Measurements from ENCODE around the gene SNAPC4. TPM values are rescaled to one million over a fixed set of nuclear protein-coding genes. Genes with fewer than 3 reads are reported as not detected.

The SNAPC4 gene
- total and polyA plus RNA-seq, 9 of the 15 experiments (the other 6 are each of a cell fraction or from before 2014, with no cell fraction given) = 0.21 to 21.8 (median 8.8) TPM

GRCh38 chr9:136378170-136379002 is 21.6 kb downstream of the SNAPC4 start:
- no peak overlapping the region for H3K4me3 ChIP-seq
- in situ Hi-C loops (cut with MboI) = no loop called here
- peaks cover 93% of the 10 kb centered on the region; the same call in 2 of the 3 replicates for H3K36me3 ChIP-seq (ENCODE audit: control insufficient read depth, insufficient read depth, low read length)
- no peaks in the 10 kb centered on the region for H4K20me1 ChIP-seq (replicated peaks; ENCODE audit: control insufficient read depth, insufficient read depth, low read length)
- H3K79me2 ChIP-seq (ENCODE audit: control insufficient read depth, insufficient read depth, low read length) = peaks cover 5% of the 10 kb centered on the region
- H3K4me1 ChIP-seq (replicated peaks in 1 of 2; ENCODE audit: control insufficient read depth in 2 of 2, insufficient read depth in 2 of 2, low read length in 2 of 2) = peaks cover 3 to 61% of the 10 kb centered on the region in 2 experiments; a peak in 3 of 5 replicates
- H3K4me2 ChIP-seq (ENCODE audit: insufficient read depth, low read length) = no peak overlapping the region
- no peaks in the 10 kb centered on the region for H3K27me3 ChIP-seq (ENCODE audit: control insufficient read depth in 2 of 2, insufficient read depth in 2 of 2, low read length in 2 of 2)
- no peaks in the 10 kb centered on the region for H3K9me1 ChIP-seq (ENCODE audit: control insufficient read depth, insufficient read depth, low read length)
- no peak overlapping the region for H2AFZ ChIP-seq (ENCODE audit: low read depth, low read length)
- no peak overlapping the region for H3K27ac ChIP-seq (ENCODE audit: extremely low read depth, low read depth, low read length)
- intact Hi-C loops (cut with micrococcal nuclease) = no loop called here
- ChIA-PET CTCF (ENCODE audit: low intra/inter-chr PET ratio) (interaction anchor here (0.6 kb wide), 1 partner anchor 254 kb away, joined by 4 read pairs; no protein-coding TSS in a partner anchor), POLR2A (no interaction called here)
- no peak overlapping the region; a peak in 1 of 4 replicates for H3K9ac ChIP-seq (ENCODE audit: insufficient read depth in 1 of 2, low read depth in 2 of 2, low read length in 2 of 2)
- no peak for ATAC-seq
- FAIRE-seq = no peak
- WGBS (ENCODE audit: insufficient coverage, low coverage, missing lambda C conversion rate) = 86% methylated on average over 21 of the region's 28 CpGs
- DNase-seq (ENCODE audit: extremely low read depth in 1 of 4, low spot score in 3 of 4) = no peak
- no TSS peak for BruUV-seq (replicated peaks)
- no peaks in the 10 kb centered on the region for H3K9me3 ChIP-seq (replicated peaks; ENCODE audit: control insufficient read depth, insufficient read depth, low read depth, low read length)
- no peak for TF ChIP-seq PKNOX1 (IDR thresholded peaks at IDR 0.05)
- TF ChIP-seq MLX (CRISPR knock-in tag; conservative IDR thresholded peaks at IDR 0.05) = no peak
- no peak for TF ChIP-seq FOXO4 (CRISPR knock-in tag; IDR thresholded peaks at IDR 0.05)
- 0 out of 2 replicates have a peak, but pooled peaks have one; percentile 14 for TF ChIP-seq POLR2G (IDR thresholded peaks at IDR 0.05; ENCODE audit: low read depth, low read length)
- TF ChIP-seq LARP7 (IDR thresholded peaks at IDR 0.05) = no peak
- no peak for TF ChIP-seq NR0B1 (IDR thresholded peaks at IDR 0.05; ENCODE audit: partially characterized antibody)
- TF ChIP-seq POLR3G (IDR thresholded peaks at IDR 0.05; ENCODE audit: extremely low read depth, insufficient read length, insufficient replicate concordance) = no peak
- no peak for TF ChIP-seq SAP30 (IDR thresholded peaks at IDR 0.05; ENCODE audit: borderline replicate concordance, insufficient read depth, low read depth, low read length, poor library complexity, severe bottlenecking)
- TF ChIP-seq RBFOX2 (IDR thresholded peaks at IDR 0.05; ENCODE audit: low read depth, low read length) = peak; percentile 23; the same call in 1 of the 2 replicates
- TF ChIP-seq POU5F1 (IDR thresholded peaks at IDR 0.05; ENCODE audit: borderline replicate concordance, low read depth, low read length, partially characterized antibody) = no peak
- TF ChIP-seq NFRKB (IDR thresholded peaks at IDR 0.05; ENCODE audit: low read depth) = no peak
- no peak for TF ChIP-seq CREB3 (tag; conservative IDR thresholded peaks at IDR 0.05; ENCODE audit: low read depth)
